Caki2 (cell line): Measurements from ENCODE around the gene KCTD1. TPM values are rescaled to one million over a fixed set of nuclear protein-coding genes. Genes with fewer than 3 reads are reported as not detected.
A peak's percentile ranks its signal among the peaks of the same experiment; 100 is the strongest.

Experiments used
- DNase-seq: peaks from one replicate; pipeline ENCODE4 v3.0.0-alpha.2; 2015; ENCODE audit warnings: low read depth
- in situ Hi-C: cut with HindIII; loops from 2 replicates; pipeline ENCODE4 v1.10.0; 2016; ENCODE audit warnings: low sequenced_read_pairs, low pct_unique_long_range_greater_than_20kb, mixed read lengths
- total RNA-seq: library from RNA; depleted of rRNA; stranded (reverse); fragments of >200 nt; shearing (Covaris generic); gene quantifications from 2 replicates; pipeline ENCODE4 v1.2.3, GENCODE V29; 2014; ENCODE audit warnings: low replicate concordance

KCTD1 gene
- total RNA-seq, 1 experiment from 2014 or later, result 38.0 TPM

DNA sequence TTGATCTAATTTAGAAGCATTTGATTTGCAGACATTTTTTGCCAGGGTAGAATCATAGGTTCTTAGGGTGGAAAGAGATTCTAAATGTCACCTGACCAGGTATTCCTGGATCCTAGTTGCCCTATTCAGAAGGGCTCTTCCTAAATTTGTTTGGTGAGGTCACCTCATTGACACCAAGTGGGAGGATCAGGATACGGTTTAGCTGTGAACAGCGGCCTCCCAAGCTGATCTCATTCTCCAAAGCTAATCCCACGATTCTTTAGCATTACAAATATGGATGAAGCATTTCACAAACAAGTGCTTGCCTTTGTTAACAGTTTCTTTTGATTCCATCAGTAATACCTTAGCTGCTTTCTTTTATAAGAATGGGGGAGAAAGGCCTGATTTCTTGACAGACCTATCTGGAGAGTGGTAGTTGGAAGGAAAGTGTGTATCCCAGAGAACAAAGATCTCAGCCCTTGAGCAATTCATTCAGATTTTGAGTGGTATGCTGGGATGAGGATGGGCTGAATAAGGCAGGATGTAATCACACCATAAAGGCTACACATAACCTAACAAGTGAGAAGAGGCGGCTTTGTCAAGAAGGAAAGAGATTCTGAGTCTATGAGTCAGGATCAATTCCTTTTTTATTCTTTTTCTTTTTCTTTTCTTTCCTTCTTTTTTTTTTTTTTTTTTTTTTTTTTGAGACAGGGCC lies 16.6 kb downstream of the KCTD1 start:
- DNase-seq, result no peak
- in situ Hi-C loops, result no loop called here

DNA sequence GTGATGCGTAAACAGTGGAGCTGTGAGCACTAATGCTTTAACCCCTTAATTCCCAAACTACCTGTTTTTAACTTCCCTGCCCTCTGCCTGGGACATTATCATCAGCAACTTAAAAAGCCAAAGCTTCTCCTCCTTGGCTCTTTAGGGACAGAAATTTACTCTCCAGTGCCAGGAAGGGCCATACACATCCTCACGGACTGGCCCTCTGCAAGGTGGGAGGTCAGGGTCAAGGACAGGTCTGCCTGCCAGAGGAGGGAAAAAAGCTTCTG lies 21.5 kb downstream of the KCTD1 start:
- in situ Hi-C loops, result no loop called here
- DNase-seq, result no peak

DNA sequence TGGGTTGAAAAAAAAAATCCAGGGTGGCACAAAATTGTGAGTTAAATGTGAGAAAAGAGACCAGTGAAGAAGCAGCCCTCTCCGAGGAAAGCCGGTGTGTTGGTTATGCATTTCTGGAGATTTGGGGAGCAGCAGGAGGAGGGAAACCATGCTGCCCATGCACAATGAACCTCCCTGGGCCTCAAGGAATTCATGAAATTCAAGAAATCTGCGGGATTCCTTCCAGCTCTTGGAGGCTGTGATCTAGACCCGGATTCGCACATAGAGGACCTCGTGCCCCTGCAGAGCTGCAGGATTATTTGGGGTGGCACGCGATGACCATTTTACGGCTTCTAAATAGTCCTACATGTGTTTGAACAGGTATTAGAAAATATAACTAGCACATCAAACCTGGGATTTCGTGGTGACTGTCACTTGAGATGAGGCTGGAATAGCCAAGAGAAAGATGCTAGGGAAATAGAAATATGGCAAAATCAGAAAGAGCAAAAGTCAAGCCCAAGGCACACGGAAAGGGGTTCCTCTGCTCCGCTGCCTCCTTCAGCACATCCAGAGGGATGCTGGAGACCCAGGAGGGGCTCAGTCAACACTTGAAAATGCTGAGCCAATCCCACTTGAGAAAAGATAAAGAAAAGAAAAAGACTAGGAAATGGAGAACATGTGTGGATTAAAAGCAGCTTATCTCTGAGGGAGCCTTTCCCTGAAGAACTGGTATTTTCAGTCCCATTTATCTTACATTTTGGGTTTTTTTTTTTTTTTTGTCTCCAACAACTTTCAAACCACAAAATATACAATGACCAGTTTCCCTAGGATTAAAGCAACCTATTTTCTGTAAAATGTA lies 22.0 kb downstream of the KCTD1 start:
- no peak for DNase-seq
- in situ Hi-C loops, result no loop called here

DNA sequence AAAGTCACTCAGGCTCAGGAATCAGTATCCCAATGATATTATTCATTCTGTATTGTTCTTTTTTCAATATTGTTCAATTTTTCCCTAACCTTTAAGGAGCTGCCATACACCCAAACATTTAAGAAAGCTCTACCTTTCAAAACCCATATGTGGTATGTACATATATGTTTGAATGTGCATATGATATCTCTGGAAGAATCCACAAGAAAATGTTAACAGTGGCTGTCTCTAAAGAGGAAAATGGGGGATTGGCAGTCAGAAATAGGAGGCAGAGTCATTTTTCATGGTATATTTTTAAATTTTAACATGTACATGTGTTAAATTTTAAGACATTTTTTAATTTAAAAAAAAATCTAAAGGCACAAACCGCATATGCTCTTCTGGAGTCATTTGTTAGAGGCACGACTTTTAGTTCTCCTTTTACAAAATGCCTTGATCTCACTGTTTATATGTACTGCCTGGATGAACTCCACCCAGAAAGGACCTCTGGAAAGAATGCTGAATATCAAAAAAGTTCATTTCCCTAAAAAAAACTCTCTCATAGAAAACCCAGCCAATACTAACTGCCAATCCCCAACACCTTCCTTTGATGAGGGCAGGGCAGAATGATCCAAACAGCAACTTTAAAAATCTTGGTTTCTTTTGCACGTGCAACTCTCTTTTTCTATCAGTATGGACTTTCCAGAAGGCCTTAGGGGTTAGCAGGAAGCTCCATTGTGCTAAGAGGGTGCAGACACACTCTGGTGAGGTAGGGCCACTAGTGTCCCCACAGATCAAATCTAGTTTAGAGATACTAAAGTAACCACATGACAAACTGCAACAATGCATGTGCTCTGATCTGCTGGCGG lies 23.6 kb downstream of the KCTD1 start:
- in situ Hi-C loops, result no loop called here
- DNase-seq, result no peak

DNA sequence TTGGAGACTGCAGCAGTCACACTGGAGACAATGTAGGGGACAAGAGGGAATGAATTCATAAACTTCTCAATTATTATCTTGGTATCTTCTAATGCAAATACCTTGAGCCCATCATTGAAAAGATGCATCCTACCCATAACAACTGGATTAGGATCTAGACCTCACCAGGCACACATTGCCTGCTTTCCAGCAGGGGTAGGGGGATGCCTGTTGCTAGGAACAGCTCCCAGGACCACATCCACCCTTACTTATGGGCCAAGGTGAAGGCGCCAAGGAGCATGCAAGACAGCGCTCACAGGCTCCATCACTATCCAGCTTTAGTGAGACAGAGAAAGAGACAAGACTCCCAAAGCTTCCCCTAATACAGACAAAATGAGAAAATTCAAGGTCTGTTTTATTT lies 24.4 kb downstream of the KCTD1 start:
- no peak for DNase-seq
- in situ Hi-C loops, result no loop called here

DNA sequence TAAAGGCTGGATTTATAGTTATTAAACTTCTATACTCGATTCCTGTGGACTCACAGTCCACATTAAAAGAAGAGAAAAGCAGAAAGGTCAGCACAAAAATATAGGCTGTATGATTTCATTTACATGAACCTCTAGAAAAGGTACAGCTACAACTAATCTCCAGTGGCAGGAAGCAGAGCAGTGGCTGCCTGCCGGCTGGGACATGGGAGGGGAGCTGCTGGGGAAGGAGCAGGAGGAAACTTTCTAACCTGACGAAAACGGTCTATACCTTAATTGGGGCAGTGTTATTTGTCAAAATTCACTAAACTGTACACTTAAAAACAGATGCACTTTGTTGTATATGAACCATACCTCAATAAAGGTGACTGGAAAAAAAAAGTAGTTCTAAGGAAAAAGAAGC lies 26.7 kb downstream of the KCTD1 start:
- DNase-seq, result no peak
- in situ Hi-C loops, result no loop called here

DNA sequence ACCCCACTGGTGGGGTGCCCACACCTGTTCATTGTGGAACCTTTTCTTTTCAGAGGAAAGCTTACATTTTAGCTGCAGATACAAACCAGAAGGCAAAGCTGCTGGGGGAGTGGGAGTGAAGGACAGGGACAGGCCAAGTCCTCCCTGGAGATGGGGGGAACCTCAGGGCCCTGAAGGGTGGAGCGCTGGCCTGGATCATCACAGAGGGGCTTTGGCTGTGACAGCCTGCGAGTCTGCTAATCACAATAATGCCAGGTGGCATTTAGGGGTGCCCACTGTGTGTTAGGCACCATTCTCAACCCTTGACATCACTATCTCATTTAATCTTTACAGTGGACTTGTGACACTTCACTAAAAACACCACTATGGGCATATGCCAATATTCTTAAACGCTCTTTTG lies 27.4 kb downstream of the KCTD1 start:
- in situ Hi-C loops, result no loop called here
- no peak for DNase-seq

DNA sequence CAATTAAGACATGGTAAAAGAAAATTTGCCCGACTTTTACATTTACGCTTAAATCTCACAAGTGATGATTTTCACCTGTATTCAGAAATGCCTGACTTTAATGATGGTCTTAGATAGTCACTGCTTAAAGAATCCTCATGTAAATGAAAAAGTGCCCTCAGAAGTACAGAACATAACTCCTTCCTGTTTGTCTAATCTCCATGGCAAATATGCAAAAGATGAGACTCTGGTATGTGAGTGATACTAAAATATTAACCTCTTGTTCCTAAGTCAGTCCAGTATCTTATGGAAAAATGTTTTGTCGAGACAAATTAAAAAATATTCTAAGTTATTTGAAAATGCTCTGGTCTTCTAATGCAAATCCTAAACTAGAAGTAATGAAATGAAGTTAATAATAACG lies 29.2 kb downstream of the KCTD1 start:
- DNase-seq, result no peak
- in situ Hi-C loops, result no loop called here

DNA sequence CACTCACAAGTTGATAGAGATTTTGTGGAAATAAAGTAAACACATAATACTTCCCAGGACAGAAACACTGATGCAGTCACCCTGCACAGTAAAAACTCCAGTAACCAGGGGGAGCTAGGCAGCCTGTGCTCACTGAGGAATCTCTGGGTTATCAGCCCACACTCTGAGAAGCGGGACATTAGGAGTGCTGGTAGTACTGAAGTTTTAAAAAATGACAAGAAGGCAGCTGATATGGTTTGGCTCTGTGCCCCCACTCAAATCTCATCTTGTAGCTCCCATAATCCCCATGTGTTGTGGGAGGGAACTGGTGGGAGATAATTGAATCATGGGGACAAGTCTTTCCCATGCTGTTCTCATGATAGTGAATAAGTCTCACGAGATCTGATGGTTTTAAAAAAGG lies 31.4 kb downstream of the KCTD1 start:
- no peak for DNase-seq
- in situ Hi-C loops, result no loop called here

DNA sequence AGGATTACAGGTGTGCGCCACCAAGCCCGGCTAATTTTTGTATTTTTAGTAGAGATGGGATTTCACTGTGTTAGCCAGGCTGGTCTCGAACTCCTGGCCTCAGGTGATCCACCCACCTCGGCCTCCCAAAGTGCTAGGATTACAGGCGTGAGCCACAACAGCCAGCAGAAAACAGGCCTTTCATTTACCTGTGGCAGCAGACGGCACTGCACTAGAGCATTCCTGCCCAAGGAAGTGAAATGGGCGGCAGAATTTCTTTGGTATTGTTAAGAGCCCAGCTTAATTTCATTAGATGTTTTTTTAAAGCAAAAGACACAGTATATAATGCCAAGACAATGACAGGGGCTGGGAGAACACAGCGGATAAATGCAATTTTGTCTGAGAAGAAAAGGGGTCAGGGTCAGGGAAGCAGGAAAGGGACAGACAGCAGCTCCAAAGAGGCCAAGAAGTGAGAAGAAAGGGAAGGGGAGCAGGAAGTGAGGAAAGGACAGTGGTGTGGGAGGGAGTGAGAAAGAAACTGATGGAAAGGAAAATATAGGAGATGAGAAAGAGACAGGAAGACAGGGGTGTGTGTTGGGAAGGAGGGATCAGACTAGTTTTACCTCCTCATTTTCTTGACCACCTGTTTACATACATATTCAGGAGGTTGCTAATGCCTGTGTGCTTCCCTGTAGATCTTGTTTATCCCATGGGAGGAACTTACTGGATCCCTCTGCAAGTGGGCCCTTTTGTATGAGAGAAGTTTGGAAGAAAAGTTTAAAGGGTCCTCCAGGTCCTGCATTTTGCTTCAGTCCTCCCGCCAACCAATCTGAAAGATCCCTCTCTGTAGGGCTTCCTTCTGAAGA lies 32.5 kb downstream of the KCTD1 start:
- in situ Hi-C loops, result no loop called here
- DNase-seq, result no peak

DNA sequence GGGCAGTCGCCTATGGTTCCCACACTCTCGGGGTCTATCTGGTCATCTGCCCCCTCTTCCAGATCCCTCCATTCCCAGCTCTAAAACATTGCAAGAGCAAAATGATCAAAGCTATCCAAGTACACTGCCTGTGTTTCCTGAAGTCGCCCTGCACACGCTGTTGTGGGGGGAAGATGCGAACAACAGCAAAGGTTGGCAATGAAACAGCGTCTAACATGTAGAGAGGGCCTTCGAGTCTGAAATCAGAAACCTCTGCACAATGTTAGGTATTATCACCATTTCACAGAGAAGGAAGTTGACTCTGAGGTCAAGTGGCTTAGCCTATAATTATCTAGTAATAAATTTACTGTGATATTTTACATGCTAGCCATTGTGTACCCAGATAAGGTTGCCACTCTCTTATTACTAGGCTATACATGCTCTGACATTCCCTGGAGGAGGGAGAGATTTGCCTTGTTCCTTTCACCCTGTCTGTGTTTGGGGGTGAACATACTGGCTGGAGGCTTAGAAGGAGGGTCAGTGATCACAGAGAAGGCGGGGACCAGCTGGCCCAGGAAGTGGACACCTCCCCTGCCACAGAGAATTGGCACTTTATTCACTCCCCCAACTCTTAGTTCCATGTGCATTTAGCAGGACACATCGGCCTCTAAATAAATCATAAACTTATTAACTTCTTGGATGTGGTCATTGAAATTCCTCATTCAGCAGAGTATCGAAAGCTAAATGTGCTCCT lies 36.8 kb downstream of the KCTD1 start:
- in situ Hi-C loops, result no loop called here
- DNase-seq, result peak; percentile 18

DNA sequence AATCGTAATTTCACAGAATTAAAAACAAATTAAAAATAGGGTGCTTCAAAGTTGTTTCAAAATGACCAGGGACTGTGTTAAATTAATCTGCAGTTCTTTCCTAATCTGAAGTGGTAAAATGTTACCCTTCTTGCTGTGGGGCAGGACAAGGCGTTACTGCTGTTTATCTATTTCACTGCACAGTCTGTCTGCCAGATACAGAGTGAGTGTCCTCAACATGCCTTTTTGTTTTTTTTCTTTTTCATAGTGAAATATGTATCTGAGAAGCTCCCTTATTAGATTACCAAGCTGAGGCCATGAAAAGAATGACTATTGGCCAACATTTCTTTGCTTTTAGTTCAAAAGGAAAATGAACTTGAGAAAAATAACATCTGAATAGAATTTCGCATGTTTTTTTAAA lies 38.0 kb downstream of the KCTD1 start:
- no peak for DNase-seq
- in situ Hi-C loops, result no loop called here

DNA sequence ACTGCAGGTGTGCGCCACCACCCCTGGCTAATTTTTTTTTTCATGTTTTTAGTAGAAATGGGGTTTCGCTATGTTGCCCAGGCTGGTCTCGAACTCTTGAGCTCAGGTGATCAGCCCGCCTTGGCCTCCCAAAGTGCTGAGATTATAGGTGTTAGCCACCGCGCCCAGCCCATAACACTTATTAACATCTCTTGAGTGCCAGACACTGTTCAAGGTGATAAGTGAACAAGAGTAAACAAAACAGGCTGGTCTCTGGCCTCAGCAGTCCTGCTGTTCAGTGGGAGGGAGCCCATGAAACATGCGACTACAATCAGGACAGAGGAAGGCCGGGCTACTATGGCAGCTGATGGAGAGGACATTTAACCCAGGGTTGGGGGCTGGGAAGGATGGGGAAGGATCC lies 42.3 kb downstream of the KCTD1 start:
- DNase-seq, result no peak
- in situ Hi-C loops, result no loop called here

DNA sequence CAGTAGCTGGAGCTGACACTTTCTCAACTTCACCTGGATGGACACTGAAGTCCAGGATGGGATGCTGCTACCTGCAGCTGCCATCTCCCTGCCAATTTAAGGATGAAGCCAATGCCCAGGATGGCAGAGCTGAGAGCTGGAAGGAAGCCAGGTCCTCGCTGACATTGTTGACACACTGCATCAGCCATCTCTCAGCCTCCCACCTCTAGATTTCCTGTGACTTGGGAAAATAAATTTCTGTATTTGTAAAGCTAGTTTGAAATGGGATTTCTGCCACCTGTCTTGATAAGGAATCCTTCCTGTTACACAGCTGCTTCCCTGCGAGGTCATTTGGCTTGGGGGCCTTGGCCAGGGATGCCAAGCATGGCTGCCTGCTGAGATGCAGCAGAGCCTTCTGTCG lies 43.5 kb downstream of the KCTD1 start:
- in situ Hi-C loops, result no loop called here
- DNase-seq, result no peak

DNA sequence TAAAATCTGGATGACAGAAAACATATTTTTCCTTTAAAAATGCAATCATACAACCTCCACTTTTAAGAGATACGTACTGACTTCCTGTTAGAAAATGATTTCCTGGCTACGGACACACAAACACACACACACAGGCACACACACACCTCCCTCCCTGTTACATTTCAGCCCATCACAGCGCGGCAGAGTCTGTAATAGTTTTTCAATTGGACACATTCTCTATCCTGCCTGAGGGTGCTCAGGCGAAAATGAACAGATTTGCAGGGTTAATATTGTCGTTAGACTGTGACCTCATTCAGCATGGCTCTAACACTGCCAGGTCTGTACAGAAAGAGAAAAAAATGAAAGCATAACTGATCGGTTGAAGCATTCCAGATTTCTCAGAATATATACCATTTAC lies 45.0 kb downstream of the KCTD1 start:
- in situ Hi-C loops, result no loop called here

DNA sequence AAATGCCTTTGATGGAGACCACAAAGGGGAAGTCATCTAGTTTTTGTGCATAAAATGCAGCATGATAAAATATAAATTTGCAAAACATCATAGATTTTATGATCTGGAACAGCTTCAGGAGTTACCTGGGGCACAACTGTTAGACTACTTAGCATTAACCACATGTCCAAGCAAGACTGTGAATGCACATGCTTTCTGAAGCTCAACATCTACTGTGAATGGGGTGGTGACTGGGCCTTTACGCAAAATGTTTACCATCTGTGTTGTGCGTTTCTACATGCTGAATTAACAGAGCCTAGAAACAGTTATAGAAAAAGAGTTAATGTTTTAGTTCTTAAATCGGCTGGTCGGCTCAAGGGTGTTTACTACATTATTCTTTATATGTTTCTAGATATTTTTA lies 45.5 kb downstream of the KCTD1 start:
- DNase-seq, result no peak
- in situ Hi-C loops, result no loop called here

More for the DNA sequence above, 45.0 kb downstream of the KCTD1 start:
- no peak for DNase-seq

DNA sequence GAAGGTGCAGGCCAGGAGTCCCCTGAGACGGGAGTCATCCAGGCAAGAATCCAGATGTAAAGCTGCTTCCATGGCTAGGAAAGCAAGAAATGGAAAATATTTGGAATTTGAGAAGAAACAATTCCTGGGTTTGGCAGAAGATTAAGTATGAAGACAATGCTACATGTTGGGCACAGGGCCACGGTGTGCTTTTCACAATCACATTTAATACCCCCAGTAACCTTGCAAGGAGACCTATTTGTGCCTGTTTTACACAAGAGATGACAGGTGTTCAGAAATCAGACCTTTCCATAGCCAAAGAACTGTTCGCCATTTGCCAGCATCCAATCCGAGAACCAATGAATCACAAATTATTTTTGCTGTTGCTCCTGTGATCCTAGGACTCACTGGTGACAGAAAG lies 50.5 kb downstream of the KCTD1 start:
- in situ Hi-C loops, result no loop called here
- DNase-seq, result no peak

DNA sequence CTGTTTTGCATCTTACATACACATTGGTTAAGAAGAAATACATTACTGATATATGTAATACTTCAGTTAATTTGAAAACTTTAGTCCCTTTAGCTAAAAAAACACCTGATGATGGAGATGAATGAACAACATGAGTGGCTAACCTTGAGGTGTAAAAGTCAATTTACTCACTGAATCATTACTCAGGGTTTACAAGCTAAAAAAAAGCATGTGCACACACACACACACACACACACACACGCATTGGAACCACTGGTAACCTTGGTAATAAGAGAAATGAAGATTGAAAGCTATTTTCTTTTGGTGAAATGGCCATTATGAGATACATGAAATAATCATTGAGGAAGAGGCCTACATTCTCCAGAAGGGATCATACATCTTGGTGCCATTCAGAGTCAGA lies 51.8 kb downstream of the KCTD1 start:
- in situ Hi-C loops, result no loop called here
- no peak for DNase-seq
